ENCODE results near the gene TTC23.

Gene TTC23

GRCh38 chr15:99102332-99103235 is 146.8 kb downstream of the TTC23 start:
- DNase-seq (ENCODE audit: low read depth) = no peak

DNA sequence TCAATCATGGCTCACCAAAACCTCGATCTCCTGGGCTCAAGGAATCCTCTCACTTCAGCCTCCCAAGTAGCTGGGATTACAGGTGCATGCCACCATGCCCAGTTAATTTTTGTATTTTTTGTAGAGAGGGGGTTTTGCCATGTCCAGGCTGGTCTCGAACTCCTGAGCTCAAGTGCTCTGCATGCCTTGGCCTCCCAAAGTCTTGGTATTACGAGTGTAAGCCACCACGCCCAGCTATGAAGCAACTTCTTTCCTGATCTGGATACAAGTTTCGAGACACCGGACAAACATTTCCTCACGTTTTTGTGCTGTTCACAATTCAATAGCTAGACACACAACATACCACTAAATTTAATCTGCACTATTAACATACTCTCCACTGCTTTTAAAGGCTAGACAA is 147.9 kb downstream of the TTC23 start:
- no peak for DNase-seq (ENCODE audit: low read depth)

- peak; percentile 21 for DNase-seq (ENCODE audit: low read depth)
Measured at GRCh38 chr15:99100245-99101173, 148.9 kb downstream of the TTC23 start.

GRCh38 chr15:99099661-99100060 is 149.7 kb downstream of the TTC23 start:
- no peak for DNase-seq (ENCODE audit: low read depth)

GRCh38 chr15:99098991-99099390 is 150.4 kb downstream of the TTC23 start:
- no peak for DNase-seq (ENCODE audit: low read depth)

DNA sequence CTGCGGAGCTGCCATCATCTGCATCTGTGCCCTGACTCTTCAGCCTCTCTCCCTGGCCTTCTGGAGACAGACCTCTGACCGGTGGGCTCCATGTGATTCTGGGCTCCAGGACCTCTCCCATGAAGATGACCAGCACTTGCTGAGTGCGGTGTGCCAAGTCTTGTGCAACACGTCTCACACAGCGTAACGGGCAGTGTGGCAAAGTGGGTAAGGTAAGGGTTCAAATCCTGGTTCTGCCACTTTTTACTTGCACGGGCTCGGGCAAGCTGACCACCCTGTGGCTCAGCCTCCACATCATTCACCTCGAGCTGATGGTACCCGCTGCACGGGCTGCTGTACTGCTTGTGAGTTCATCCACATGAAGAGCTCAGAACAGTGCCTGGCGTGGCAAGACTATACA is 151.0 kb downstream of the TTC23 start:
- no peak for DNase-seq (ENCODE audit: low read depth)

DNA sequence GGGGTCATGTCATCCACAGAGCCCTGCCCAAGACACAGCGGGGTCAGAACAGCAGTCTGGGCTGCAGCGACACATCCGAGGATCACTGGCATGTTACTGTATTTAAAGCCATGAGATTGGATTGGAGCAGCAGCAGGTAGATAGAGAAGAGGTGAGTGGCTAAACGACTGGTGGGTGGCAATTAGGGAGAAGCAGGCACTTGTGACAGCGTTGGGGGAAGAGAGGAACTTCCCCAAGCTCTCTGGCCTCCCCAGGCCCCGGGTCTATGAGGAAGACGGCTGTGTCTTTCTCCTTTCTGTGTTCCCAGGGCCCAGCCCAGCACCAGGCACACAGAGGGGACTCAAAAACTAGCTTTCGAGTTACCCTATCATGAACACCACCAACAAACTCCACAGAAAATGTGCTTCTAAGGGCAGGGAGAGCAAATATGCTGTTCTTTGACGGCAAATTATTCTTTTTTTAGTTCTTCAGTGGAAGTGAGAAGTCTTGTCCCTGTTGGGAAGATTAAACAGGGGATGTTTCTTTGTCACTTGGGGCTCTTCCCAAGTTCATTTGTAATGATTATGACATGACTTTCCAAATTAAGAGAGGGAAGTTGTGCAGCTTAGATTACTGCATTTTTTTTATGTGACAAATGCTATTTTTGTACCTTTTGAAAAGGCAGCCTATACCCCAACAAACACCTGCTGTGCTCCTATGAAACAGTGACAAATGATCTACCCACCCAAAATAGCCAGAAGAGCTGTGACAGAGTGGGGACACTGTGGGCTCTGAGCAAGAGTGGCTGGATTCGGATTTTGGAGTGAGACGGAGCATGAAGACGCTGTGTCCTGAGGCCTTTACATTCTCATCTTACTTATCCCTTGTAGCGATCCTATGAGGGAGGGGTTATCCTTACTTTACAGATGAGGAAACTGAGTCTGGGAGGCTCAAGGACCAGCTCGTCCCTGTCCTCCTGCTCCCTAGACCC is 151.7 kb downstream of the TTC23 start:
- DNase-seq (ENCODE audit: low read depth) = no peak

DNA sequence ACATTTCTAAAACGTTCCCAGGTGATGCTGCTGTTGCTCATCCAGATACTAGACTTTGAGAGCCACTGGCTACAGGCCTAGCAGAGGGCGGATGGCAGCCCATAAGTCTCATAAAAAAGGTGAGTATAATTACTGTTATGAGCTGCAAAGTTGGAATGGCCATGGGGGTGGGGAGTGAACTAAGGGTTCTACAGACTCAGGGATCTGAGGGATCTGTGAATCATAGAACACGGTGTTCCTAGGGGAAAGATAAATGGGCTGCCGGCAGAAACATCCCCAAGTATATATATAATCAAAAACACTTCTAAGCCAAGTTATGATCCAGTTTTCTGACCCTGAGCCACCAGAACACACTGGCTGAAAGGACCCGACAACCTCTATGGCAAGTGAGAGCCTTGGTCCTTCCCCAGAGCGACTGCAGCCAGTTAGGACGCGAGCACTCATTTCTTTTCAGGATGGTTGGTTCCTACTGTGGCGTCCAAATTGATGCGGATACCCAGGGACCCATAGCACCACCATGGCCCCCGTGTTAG is 152.4 kb downstream of the TTC23 start:
- no peak for DNase-seq (ENCODE audit: low read depth)

DNA sequence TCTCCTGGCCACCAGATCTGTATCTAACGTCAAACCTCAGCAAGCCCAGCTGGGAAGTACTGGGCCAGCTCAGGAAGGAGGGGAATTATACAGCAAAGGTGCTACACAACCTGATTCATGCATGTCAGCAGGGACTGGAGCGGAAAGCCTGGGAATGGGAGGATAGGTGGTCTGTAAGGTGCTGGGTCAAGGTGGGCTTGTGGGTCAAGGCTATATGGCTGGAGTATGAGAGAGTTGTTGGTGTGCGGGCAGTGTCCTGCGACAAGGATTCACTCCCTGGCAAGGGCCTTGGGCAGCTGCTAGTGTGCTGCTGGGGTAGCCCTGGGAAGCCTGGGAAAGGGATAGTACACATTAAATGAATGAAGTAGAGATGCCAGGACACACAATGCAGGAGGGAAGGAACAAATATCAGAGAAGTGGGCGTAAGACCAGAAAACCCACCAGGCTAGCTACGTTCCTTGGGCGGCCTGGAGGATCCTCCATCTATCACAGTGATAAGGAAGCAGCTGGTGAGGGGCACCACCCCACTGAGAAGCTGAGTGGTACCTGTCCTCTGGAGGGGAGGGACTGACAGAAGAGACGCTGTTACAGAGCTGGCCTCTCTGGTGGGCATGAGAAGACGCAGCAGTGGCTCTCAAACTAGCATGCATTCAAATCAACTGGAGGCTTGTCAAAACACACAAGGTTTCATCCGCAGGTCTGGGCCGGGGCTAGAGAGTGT is 153.0 kb downstream of the TTC23 start:
- DNase-seq (ENCODE audit: low read depth) = no peak

- DNase-seq (ENCODE audit: low read depth) = no peak
Measured at GRCh38 chr15:99095626-99096025, 153.8 kb downstream of the TTC23 start.

DNA sequence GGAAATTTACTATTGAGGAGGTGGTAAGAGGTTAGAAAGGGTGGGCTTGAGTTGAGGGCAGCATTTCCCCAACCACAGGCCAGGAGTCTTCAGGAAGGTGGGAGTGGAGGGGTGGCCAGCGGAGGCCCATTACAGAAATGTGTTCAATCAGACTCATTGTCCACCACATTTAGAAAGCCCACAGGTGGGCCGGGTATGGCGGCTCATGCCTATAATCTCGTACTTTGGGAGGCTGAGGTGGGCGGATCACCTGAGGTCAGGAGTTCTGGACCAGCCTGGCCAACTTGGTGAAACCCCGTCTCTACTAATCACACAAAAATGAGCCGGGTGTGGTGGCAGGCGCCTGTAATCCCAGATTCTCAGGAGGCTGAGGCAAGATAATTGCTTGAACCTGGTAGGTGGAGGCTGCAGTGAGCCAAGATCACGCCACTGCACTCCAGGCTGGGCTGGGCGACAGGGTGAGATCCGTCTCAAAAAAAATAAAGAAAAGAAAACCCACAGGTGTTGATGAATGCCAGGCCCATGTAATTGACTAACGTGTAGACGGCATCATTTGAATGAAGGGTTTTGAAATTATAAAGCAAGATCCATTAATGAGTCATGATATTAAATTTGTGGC is 156.7 kb downstream of the TTC23 start:
- no peak for DNase-seq (ENCODE audit: low read depth)

GRCh38 chr15:99090938-99091337 is 158.4 kb downstream of the TTC23 start:
- no peak for DNase-seq (ENCODE audit: low read depth)

DNA sequence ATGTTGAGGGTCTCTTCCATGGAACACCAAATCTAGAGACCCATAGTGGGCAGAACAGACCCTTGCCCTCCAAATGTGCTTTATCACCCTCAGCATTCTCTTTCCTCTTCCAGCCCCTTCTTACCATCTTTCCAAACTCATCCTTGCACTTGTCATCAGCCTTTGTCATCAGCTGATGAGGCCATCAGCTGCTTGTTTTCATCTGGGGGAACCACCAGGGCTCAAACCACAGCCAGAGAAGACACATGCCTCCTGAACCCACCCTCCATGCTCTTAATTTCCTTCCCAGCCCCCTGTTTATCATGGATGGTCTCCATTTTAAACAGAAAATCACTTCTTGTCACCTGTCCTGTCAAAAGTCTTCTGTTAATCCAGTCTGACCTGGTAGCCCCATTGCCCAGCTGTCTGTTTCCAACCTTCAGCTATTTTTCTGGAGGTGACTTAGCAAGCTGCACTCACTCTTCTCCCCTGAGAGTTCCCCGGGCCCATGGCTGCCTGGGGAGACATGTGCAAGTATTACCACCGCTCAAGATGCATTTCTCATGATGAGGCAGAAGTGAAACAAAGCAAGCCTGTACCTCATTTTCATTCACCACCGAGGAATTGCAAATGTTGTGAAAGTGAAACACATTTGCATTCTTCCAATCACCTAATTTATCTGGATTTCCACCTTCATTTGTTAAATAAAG is 159.2 kb downstream of the TTC23 start:
- no peak for DNase-seq (ENCODE audit: low read depth)

- DNase-seq (ENCODE audit: low read depth) = no peak
Measured at GRCh38 chr15:99087405-99087943, 161.9 kb downstream of the TTC23 start.

- DNase-seq (ENCODE audit: low read depth) = no peak
Measured at GRCh38 chr15:99086327-99086667, 163.1 kb downstream of the TTC23 start.

Measured in stimulated activated CD8-positive, alpha-beta memory T cell treated with anti-CD3 and anti-CD28 coated beads, Interleukin-7, amount 100 ng/mL, for 24 hours (primary cell).